Central memory CD8-positive, alpha-beta T cell (primary cell): ENCODE measurements around the gene SEMA3E.

Experiments
- ATAC-seq: fragments of 150-1000 bp; cut with Tn5 transposase; replicated peaks from 2 replicates; pipeline ENCODE4 v1.10.0; 2022; ENCODE audit warnings: mild to moderate bottlenecking, moderate FRiP score, moderate number of reproducible peaks; ENCODE audit not compliant: poor library complexity, severe bottlenecking; ENCODE audit errors: extremely low read depth
- DNase-seq, 2 donors: peaks; one replicate each; pipeline ENCODE4 v3.0.0; 2021; ENCODE audit warnings: low spot score in 2 of 2
- H3K27ac Mint-ChIP-seq: one replicate; pipeline ENCODE4 v1.8.0; 2022; ENCODE audit warnings: low read depth, mild to moderate bottlenecking, moderate library complexity, mixed read lengths
- H3K27me3 Mint-ChIP-seq: one replicate; pipeline ENCODE4 v1.8.0; 2022; ENCODE audit warnings: mixed read lengths
- H3K36me3 Mint-ChIP-seq: one replicate; pipeline ENCODE4 v1.8.0; 2022; ENCODE audit warnings: mild to moderate bottlenecking, moderate library complexity, mixed read lengths; ENCODE audit not compliant: insufficient read depth
- H3K4me1 Mint-ChIP-seq: one replicate; pipeline ENCODE4 v1.8.0; 2022; ENCODE audit warnings: mixed read lengths
- H3K4me3 Mint-ChIP-seq: one replicate; pipeline ENCODE4 v1.8.0; 2022; ENCODE audit warnings: mild to moderate bottlenecking, moderate library complexity, mixed read lengths
- H3K9me3 Mint-ChIP-seq: one replicate; pipeline ENCODE4 v1.8.0; 2022; ENCODE audit warnings: mixed read lengths

SEMA3E gene

GRCh38 chr7:83617858-83618257 is 31.1 kb downstream of the SEMA3E start:
- no peak overlapping the region for H3K4me3 Mint-ChIP-seq
- ATAC-seq, result no peak
- peaks cover 14% of the 10 kb centered on the region for H3K9me3 Mint-ChIP-seq
- H3K36me3 Mint-ChIP-seq, result peaks cover 3% of the 10 kb centered on the region
- DNase-seq, result no peak
- no peaks in the 10 kb centered on the region for H3K27me3 Mint-ChIP-seq
- no peaks in the 10 kb centered on the region for H3K4me1 Mint-ChIP-seq
- no peak overlapping the region for H3K27ac Mint-ChIP-seq

DNA sequence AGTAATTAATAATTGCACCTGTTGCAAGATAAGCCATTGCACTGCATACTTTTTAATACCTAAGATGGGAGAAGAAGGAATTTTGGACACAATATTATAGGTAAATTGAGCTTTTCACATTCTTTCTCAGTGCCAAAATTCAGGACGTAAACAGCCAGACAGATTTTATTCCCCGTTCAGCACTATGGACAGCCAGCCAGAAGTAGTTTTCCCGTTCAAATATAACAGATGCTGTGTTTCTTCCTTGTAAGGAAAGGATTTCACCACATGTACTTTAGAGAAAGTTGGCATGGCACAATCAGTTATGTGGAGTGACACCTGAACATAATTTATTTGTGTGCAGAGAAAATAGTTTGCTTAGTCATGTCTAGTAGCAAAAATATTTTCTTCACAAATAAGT is 34.8 kb downstream of the SEMA3E start:
- H3K27ac Mint-ChIP-seq, result no peak overlapping the region
- no peaks in the 10 kb centered on the region for H3K36me3 Mint-ChIP-seq
- no peaks in the 10 kb centered on the region for H3K4me1 Mint-ChIP-seq
- no peak for ATAC-seq
- H3K4me3 Mint-ChIP-seq, result no peak overlapping the region
- DNase-seq, result no peak
- H3K27me3 Mint-ChIP-seq, result no peaks in the 10 kb centered on the region
- peaks cover 4% of the 10 kb centered on the region for H3K9me3 Mint-ChIP-seq

DNA sequence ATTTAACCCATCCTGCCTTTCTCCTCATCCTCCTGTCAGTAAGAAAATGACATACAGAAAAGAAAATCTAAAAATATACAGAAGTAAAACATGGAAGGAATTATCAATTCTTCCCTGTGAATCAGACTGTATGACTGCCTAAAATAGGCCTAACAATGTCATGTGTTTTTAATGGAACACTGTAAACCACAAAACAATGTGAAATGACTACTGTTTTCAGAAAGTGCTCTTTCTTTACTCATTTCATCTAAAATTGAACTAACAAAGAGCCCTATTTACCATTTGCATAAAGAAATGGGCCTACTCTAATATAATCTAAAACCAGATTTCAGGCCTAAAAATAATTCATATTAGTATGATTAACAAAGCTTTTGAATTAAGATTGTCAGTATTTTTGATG is 35.7 kb downstream of the SEMA3E start:
- no peak overlapping the region for H3K27ac Mint-ChIP-seq
- H3K9me3 Mint-ChIP-seq, result peaks cover 4% of the 10 kb centered on the region
- no peaks in the 10 kb centered on the region for H3K4me1 Mint-ChIP-seq
- ATAC-seq (no peak), DNase-seq (no peak)
- no peaks in the 10 kb centered on the region for H3K36me3 Mint-ChIP-seq
- no peak overlapping the region for H3K4me3 Mint-ChIP-seq
- H3K27me3 Mint-ChIP-seq, result no peaks in the 10 kb centered on the region

DNA sequence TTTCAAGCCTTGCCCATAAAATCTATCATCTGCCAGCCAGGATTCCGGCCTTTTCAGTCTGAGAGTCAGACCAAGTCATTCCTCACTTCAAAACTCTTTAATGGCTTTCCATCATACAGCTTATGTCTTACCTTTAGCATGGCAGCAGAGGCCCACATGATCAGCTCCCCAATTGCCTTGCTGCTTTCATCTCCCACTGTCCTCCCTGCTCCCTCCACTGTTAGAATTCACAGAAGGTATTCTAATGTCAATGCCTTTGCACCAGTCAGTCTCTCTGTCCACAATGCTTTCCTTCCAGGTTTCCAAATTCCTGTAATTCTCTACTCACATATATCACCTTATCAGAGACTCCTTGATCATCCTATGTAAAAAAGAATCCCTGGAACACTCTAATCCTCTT is 37.2 kb downstream of the SEMA3E start:
- Mint-ChIP-seq H3K9me3 (peaks cover 10% of the 10 kb centered on the region), H3K4me1 (no peaks in the 10 kb centered on the region), H3K27me3 (no peaks in the 10 kb centered on the region), H3K27ac (no peak overlapping the region), H3K4me3 (no peak overlapping the region), H3K36me3 (no peaks in the 10 kb centered on the region)
- ATAC-seq (no peak), DNase-seq (no peak)

DNA sequence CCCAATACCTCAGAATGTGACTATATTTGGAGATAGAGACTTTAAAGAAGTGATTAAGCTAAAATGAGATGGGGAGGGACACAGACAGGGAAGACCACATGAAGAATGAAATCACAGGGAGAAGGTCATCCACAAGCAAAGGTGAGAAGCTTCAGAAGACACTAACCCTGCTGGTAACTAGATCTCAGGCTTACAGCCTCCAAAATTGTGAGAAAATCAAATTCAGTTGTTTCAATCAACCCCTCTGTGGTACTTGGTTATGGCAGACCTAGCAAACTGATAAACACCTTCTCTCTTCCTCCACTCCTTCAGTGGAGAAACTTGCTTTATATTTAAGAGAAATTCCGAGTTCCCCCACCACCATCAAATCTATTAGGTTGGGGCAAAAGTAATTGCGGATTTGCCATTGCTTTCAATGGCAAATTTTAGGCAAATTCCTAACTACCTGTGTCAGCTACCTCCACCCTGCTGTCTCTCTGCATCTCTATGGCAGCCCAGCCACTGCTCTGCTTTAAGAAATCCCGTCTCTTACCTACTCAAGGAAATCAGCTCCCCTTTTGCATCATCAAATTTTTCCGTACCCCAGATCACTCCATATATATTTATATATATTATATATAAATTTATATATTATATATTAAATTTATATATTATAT is 38.2 kb downstream of the SEMA3E start:
- H3K4me1 Mint-ChIP-seq, result no peaks in the 10 kb centered on the region

DNA sequence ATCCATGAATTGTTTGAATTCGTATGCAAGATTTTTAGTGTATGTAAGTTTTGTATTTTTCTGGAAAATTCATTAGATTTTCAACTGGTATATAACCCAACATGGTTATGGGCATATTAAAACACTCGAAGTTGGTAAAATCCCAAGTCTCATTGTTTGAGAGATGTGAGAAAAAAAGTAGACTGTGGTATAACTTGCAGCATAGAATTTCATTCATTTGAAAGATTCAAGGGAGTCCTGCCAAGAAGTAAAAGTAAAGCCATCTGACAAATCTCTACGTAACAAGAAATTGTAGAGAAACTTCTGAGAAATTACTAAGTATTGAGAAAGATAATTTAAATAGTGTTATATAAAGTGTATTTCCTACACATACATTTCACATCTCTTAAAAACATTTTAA is 40.2 kb downstream of the SEMA3E start:
- Mint-ChIP-seq H3K27me3 (no peaks in the 10 kb centered on the region), H3K27ac (no peak overlapping the region), H3K36me3 (no peaks in the 10 kb centered on the region), H3K9me3 (peaks cover 13% of the 10 kb centered on the region), H3K4me3 (no peak overlapping the region), H3K4me1 (no peaks in the 10 kb centered on the region)
- no peak for ATAC-seq
- DNase-seq, result no peak

More for the DNA sequence above, 38.2 kb downstream of the SEMA3E start:
- H3K27ac Mint-ChIP-seq, result no peak overlapping the region
- DNase-seq (no peak), ATAC-seq (no peak)
- H3K36me3 Mint-ChIP-seq, result no peaks in the 10 kb centered on the region
- H3K9me3 Mint-ChIP-seq, result peaks cover 10% of the 10 kb centered on the region
- no peaks in the 10 kb centered on the region for H3K27me3 Mint-ChIP-seq
- no peak overlapping the region for H3K4me3 Mint-ChIP-seq

DNA sequence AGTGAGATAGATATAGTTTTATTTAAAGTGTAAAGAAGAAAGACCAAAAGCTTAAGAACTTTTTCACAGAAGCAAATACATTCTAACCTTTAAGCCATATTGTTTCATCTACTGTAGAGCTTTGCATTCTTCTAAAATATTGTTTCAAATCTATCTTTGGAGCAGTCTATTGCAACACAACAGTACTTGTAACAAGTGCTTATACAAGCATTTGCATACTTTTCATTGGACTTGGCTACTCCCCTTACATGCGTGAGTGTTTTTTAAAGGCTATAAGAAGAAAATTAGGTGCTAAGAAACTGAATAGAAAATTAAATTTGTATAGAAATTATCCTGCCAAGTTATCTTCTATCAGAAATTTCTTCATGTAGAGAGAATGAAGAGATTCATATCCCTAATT is 45.3 kb downstream of the SEMA3E start:
- Mint-ChIP-seq H3K4me1 (no peaks in the 10 kb centered on the region), H3K36me3 (no peaks in the 10 kb centered on the region), H3K27me3 (no peaks in the 10 kb centered on the region), H3K4me3 (no peak overlapping the region), H3K27ac (no peak overlapping the region), H3K9me3 (peaks cover 29% of the 10 kb centered on the region)
- DNase-seq (no peak), ATAC-seq (no peak)

DNA sequence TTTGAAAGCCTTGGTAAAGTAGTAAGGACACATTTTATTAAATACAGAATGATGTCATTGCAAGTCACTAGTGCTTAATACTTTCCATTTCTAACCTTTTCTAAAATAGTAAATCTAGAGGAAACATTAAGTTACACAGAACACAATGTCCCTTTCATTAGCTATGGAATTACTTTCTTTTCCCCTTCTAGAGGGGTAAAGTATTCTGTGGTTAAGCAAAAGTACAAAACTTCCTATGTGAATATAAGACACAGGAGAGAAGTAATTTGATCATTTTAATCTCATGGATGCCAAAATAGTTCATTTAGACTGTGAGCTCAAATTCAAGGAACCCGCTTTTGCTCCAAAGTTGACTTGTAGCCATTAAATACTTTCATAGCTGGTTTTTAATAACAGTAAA is 49.8 kb downstream of the SEMA3E start:
- no peaks in the 10 kb centered on the region for H3K36me3 Mint-ChIP-seq
- H3K4me1 Mint-ChIP-seq, result no peaks in the 10 kb centered on the region
- H3K9me3 Mint-ChIP-seq, result peaks cover 26% of the 10 kb centered on the region
- ATAC-seq, result no peak
- no peaks in the 10 kb centered on the region for H3K27me3 Mint-ChIP-seq
- no peak overlapping the region for H3K4me3 Mint-ChIP-seq
- no peak for DNase-seq
- H3K27ac Mint-ChIP-seq, result no peak overlapping the region

GRCh38 chr7:83593921-83594475 is 54.9 kb downstream of the SEMA3E start:
- Mint-ChIP-seq H3K27ac (no peak overlapping the region), H3K27me3 (no peaks in the 10 kb centered on the region), H3K36me3 (no peaks in the 10 kb centered on the region), H3K9me3 (peaks cover 14% of the 10 kb centered on the region), H3K4me3 (no peak overlapping the region), H3K4me1 (no peaks in the 10 kb centered on the region)
- ATAC-seq (no peak), DNase-seq (no peak)

- DNase-seq (no peak), ATAC-seq (no peak)
- no peaks in the 10 kb centered on the region for H3K36me3 Mint-ChIP-seq
- peaks cover 14% of the 10 kb centered on the region for H3K9me3 Mint-ChIP-seq
- no peaks in the 10 kb centered on the region for H3K27me3 Mint-ChIP-seq
- no peak overlapping the region for H3K27ac Mint-ChIP-seq
- no peak overlapping the region for H3K4me3 Mint-ChIP-seq
- H3K4me1 Mint-ChIP-seq, result no peaks in the 10 kb centered on the region
Measured at GRCh38 chr7:83588602-83589240, 60.2 kb downstream of the SEMA3E start.

GRCh38 chr7:83586281-83586680 is 62.7 kb downstream of the SEMA3E start:
- ATAC-seq, result no peak
- H3K27ac Mint-ChIP-seq, result no peak overlapping the region
- H3K4me3 Mint-ChIP-seq, result no peak overlapping the region
- no peaks in the 10 kb centered on the region for H3K4me1 Mint-ChIP-seq
- no peaks in the 10 kb centered on the region for H3K27me3 Mint-ChIP-seq
- no peaks in the 10 kb centered on the region for H3K36me3 Mint-ChIP-seq
- H3K9me3 Mint-ChIP-seq, result peaks cover 9% of the 10 kb centered on the region
- no peak for DNase-seq

GRCh38 chr7:83581667-83582435 is 67.1 kb downstream of the SEMA3E start:
- Mint-ChIP-seq H3K4me1 (no peaks in the 10 kb centered on the region), H3K9me3 (peaks cover 15% of the 10 kb centered on the region), H3K27ac (no peak overlapping the region), H3K36me3 (no peaks in the 10 kb centered on the region), H3K4me3 (no peak overlapping the region), H3K27me3 (no peaks in the 10 kb centered on the region)
- no peak for ATAC-seq
- no peak for DNase-seq

- Mint-ChIP-seq H3K27me3 (no peaks in the 10 kb centered on the region), H3K27ac (no peak overlapping the region), H3K4me3 (no peak overlapping the region), H3K9me3 (peaks cover 9% of the 10 kb centered on the region), H3K4me1 (no peaks in the 10 kb centered on the region), H3K36me3 (no peaks in the 10 kb centered on the region)
- no peak for ATAC-seq
- DNase-seq, result no peak
Measured at GRCh38 chr7:83579740-83580139, 69.2 kb downstream of the SEMA3E start.
